GM12873 (cell line): ENCODE results near the gene KCNA4.

Experiments
- CTCF ChIP-seq: IDR thresholded peaks from 2 replicates; pipeline ENCODE4 v1.5.1; 2012; ENCODE audit warnings: low read depth, mild to moderate bottlenecking, moderate library complexity, low read length, control low read depth; ENCODE audit not compliant: insufficient read depth; ENCODE audit errors: missing control alignments

Gene KCNA4

GRCh38 chr11:30012346-30012745, 4.5 kb downstream of the KCNA4 start:
- TF ChIP-seq CTCF: no peak

GRCh38 chr11:30009060-30009459, 7.8 kb downstream of the KCNA4 start:
- no peak for TF ChIP-seq CTCF

- TF ChIP-seq CTCF: no peak
Measured at GRCh38 chr11:30006876-30007275, 10.0 kb downstream of the KCNA4 start.

GRCh38 chr11:30002157-30002785, 14.6 kb downstream of the KCNA4 start:
- no peak for TF ChIP-seq CTCF

GRCh38 chr11:30000986-30001750, 15.7 kb downstream of the KCNA4 start:
- TF ChIP-seq CTCF: no peak

- no peak for TF ChIP-seq CTCF
Measured at GRCh38 chr11:29996016-29996415, 20.8 kb downstream of the KCNA4 start.

GRCh38 chr11:29989174-29989970, 27.5 kb downstream of the KCNA4 start:
- TF ChIP-seq CTCF: no peak
